GM21390 (cell line): ENCODE results near the gene XIRP1.
"Not testable (repeated sequence)": the region's sequence is repeated elsewhere in the genome, so short reads cannot be mapped to it uniquely, and the experiment has no call there.

Source experiments
- ATAC-seq: cut with Tn5 transposase; IDR thresholded peaks from one replicate; pipeline ENCODE4 v1.9.1; 2021; ENCODE audit not compliant: unreplicated experiment

The XIRP1 gene

GRCh38 chr3:39185959-39186691, 6.3 kb downstream of the XIRP1 start:
- no peak for ATAC-seq

GRCh38 chr3:39185326-39185958, 7.0 kb downstream of the XIRP1 start:
- no peak for ATAC-seq

GRCh38 chr3:39184968-39185285, 7.5 kb downstream of the XIRP1 start:
- ATAC-seq: no peak

GRCh38 chr3:39184081-39184967, 8.1 kb downstream of the XIRP1 start:
- ATAC-seq: no peak

GRCh38 chr3:39183211-39184080, 8.9 kb downstream of the XIRP1 start:
- no peak for ATAC-seq

GRCh38 chr3:39181408-39182335, 10.7 kb downstream of the XIRP1 start:
- no peak for ATAC-seq

- ATAC-seq: peak; percentile 92
Measured at GRCh38 chr3:39180546-39181346, 11.6 kb downstream of the XIRP1 start.

DNA sequence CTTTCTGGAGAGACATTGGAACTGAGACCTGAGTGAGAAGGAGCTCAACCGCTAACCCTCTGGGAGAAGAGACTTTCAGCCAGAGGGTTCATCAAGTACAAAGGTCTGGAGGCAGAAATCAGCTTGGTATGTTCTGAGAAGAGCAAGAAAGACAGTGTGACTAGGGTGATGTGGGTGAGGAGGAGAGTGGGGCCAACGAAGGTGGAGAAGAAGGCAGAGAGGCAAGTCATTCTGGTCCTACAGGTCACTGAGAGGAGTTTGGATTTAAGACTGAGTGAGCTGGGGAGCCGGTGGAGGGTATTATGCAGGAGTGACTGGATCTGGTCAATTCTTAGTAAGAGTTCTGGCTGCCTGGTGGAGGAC, 12.2 kb downstream of the XIRP1 start:
- ATAC-seq: no peak

- ATAC-seq: no peak
Measured at GRCh38 chr3:39178553-39178952, 13.8 kb downstream of the XIRP1 start.

GRCh38 chr3:39177708-39178332, 14.6 kb downstream of the XIRP1 start:
- peak; percentile 44 for ATAC-seq

GRCh38 chr3:39176025-39176714, 16.2 kb downstream of the XIRP1 start:
- ATAC-seq: no peak

DNA sequence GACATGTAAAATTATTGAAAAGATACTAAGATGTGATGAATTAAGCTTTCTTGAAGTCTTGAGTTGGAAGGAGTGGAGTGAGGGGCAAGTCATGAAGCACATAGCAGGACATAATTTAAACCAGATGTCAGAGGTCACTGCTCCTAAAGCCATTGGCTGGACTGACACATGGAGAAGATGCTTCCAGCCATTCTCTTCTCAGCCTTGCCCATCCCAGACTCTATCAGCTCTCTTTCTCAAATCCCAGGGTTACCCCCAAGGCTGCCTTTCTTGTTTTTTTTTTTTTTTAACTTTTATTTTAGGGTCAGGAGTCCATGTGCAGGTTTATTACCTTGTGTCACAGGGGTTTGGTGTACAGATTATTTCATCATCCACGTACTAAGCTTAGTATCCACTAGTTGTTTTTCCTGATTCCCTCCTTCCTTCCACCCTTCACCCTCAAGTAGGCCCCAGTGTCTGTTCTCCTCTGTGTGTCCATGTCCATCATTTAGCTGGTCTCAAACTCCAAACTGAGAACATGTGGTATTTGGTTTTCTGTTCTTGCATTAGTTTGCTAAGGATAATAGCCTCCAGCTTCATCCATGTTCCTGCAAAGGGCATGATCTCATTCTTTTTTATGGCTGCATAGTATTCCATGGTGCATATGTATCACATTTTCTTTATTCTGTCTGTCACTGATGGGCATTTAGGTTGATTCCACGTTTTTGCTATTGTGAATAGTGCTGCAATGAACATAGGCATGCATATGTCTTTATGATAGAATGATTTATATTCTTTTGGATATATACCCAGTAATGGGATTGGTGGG, 18.9 kb downstream of the XIRP1 start:
- no peak for ATAC-seq

DNA sequence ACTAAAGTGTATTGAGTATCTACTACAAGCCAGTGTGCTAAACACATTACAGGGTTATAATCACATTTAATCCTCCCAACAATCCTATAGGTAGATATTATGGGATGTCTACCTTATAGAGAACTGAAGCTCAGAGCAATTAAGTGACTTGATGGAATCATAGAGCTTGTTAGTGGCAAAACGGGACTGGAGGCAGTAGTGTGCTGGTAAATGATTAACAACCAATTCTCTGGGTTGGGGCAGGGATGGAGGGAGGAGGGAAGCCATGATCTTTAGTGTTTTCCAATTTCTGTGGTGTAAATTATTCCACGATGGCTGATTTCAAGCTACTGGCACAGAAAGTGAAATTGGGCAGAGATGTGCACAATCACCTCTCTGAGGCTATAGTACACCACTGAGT, 20.5 kb downstream of the XIRP1 start:
- no peak for ATAC-seq

GRCh38 chr3:39170877-39171276, 21.5 kb downstream of the XIRP1 start:
- ATAC-seq: not testable (repeated sequence)

DNA sequence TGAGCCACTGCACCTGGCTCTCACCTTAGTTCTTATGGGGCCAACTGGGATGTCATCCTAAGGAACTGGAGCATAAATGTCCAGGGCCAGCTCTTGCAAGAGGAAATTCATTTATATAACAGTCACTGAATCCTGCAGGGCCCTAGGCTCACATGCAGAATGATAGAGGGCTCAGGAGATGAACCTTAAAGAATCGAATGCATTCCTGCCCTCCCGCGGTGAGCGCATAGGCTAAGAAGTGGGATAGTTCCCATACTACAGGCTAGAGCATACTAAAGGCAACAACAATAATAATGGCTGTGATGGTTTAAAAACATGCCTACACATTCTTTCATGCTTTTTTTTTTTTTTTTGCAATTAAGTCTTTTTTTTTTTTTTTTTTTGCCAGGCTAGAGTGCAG, 21.9 kb downstream of the XIRP1 start:
- ATAC-seq: no peak

DNA sequence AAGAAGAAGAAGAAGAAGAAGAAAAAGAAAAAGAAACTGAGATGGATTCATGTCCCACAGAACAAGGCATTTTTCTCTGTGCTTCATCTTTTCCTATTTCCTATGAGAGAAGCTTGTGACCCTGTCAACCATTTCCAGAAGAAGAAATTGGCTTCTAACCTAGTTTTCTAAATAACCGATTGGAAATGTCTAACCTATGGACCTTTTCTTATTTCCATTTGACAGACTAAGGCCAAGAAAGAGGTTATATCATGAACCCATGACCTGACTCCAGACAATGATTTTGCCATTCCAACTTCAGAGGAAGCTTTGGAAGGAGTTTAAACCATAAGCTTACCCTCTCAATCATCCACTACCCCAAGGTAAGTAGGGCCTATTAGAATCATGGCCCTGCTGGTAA, 22.7 kb downstream of the XIRP1 start:
- no peak for ATAC-seq

GRCh38 chr3:39168156-39168780, 24.1 kb downstream of the XIRP1 start:
- no peak for ATAC-seq
